GM12878 (cell line): ENCODE data around the gene VPS13C. TPM values are rescaled to one million over a fixed set of nuclear protein-coding genes. Genes with fewer than 3 reads are reported as not detected.

Experiments used
- ATAC-seq: fragments of 200-7000 bp; cut with Tn5 transposase; 3 replicates; pipeline ENCODE4 v1.9.1; 2020; ENCODE audit warnings: mild to moderate bottlenecking, moderate library complexity
- BruUV-seq: library from RNA; stranded (reverse); fragments of 400-500 nt; replicated peaks from 2 replicates; lab custom pipeline; 2021; lab: Mats Ljungman, UMichigan
- CTCF ChIA-PET: fragments of 300-600 bp; sonication (Branson Sonifier 250); formaldehyde crosslinking; extraction: SDS; loops from one replicate; lab custom pipeline; 2021; ENCODE audit warnings: inconsistent platforms; lab: Yijun Ruan, JAX
- POLR2A ChIA-PET: fragments of 350-600 bp; formaldehyde crosslinking; extraction: SDS; loops from one replicate; lab custom pipeline; 2021; ENCODE audit warnings: inconsistent platforms; lab: Charles Lee
- RAD21 ChIA-PET: fragments of 300-600 bp; sonication (Branson Sonifier 250); formaldehyde crosslinking; loops from one replicate; lab custom pipeline; 2023; ENCODE audit warnings: antibody characterized with exemption; ENCODE audit not compliant: unreplicated experiment; lab: Charles Lee
- SMC1A ChIA-PET: fragments of 300-600 bp; sonication (Branson Sonifier 250); formaldehyde crosslinking; loops from one replicate; lab custom pipeline; 2023; ENCODE audit not compliant: unreplicated experiment, uncharacterized antibody; lab: Charles Lee
- DNase-seq: peaks from one replicate; pipeline ENCODE4 v3.0.0-alpha.2; 2011; ENCODE audit warnings: low read depth, low spot score
- FAIRE-seq: peaks from 3 replicates; lab custom pipeline; 2011; peaks lifted over from hg19 to GRCh38; lab: Jason Lieb, UNC
- H2AFZ ChIP-seq: 2 replicates; pipeline ENCODE4 v1.6.0; 2011; ENCODE audit warnings: low read depth, low read length, control low read depth; ENCODE audit not compliant: control insufficient read depth
- H3K27ac ChIP-seq: 2 replicates; pipeline ENCODE4 v1.5.1; 2011; ENCODE audit warnings: control low read depth; ENCODE audit not compliant: control insufficient read depth, insufficient read depth
- H3K27me3 ChIP-seq, 2 experiments: replicated peaks in 1 of 2; 2 replicates each; pipeline versions ENCODE4 v1.6.0 to v1.6.1; 2011; ENCODE audit warnings: low read length in 1 of 2; ENCODE audit not compliant: control insufficient read depth in 2 of 2, insufficient read depth in 2 of 2
- H3K36me3 ChIP-seq, 2 experiments: 2 replicates each; pipeline ENCODE4 v1.5.1; 2011; ENCODE audit warnings: low read length in 1 of 2; ENCODE audit not compliant: control insufficient read depth in 2 of 2, insufficient read depth in 2 of 2
- H3K4me1 ChIP-seq: 2 replicates; pipeline ENCODE4 v1.6.1; 2011; ENCODE audit warnings: mild to moderate bottlenecking, low read length, moderate library complexity, mixed read lengths; ENCODE audit not compliant: control insufficient read depth, insufficient read depth
- H3K4me2 ChIP-seq: 2 replicates; pipeline ENCODE4 v1.6.0; 2011; ENCODE audit warnings: control low read depth; ENCODE audit not compliant: control insufficient read depth, insufficient read depth
- H3K4me3 ChIP-seq: fragments of 200-600 bp; sonication (generic); 2 replicates; pipeline ENCODE4 v1.5.1; 2016
- H3K79me2 ChIP-seq: 2 replicates; pipeline ENCODE4 v1.6.0; 2011; ENCODE audit warnings: low read length; ENCODE audit not compliant: control insufficient read depth, insufficient read depth
- H3K9ac ChIP-seq: 2 replicates; pipeline ENCODE4 v1.8.0; 2011; ENCODE audit warnings: low read length, control low read depth, mixed read lengths; ENCODE audit not compliant: control insufficient read depth, insufficient read depth
- H3K9me3 ChIP-seq: replicated peaks from 3 replicates; pipeline ENCODE4 v1.5.1; 2011; ENCODE audit warnings: mild to moderate bottlenecking, low read length; ENCODE audit not compliant: control insufficient read depth, insufficient read depth
- H4K20me1 ChIP-seq: 2 replicates; pipeline ENCODE4 v1.6.0; 2011; ENCODE audit not compliant: control insufficient read depth, insufficient read depth
- CBFB ChIP-seq: IDR thresholded peaks from 2 replicates; pipeline ENCODE4 v1.6.1; 2016; ENCODE audit warnings: antibody characterized with exemption, low read depth
- EZH2 ChIP-seq: IDR thresholded peaks from 2 replicates; pipeline ENCODE4 v1.6.1; 2012; ENCODE audit warnings: low read depth, mild to moderate bottlenecking, control low read depth, inconsistent platforms, low read length, borderline replicate concordance; ENCODE audit not compliant: control insufficient read depth
- MTA2 ChIP-seq: fragments of 450-650 bp; IDR thresholded peaks from 2 replicates; pipeline ENCODE4 v1.6.1; 2016; ENCODE audit warnings: low read depth, mild to moderate bottlenecking, moderate library complexity
- NBN ChIP-seq: fragments of 450-650 bp; IDR thresholded peaks from 2 replicates; pipeline ENCODE4 v1.6.1; 2016
- NFYA ChIP-seq: IDR thresholded peaks from 2 replicates; pipeline ENCODE4 v1.6.1; 2011; ENCODE audit warnings: low read depth, mild to moderate bottlenecking, low read length, improper control_type of control experiment, borderline replicate concordance
- PAX5 ChIP-seq: IDR thresholded peaks from 2 replicates; pipeline ENCODE4 v1.6.1; 2011; ENCODE audit warnings: low read depth, low read length, borderline replicate concordance
- RUNX3 ChIP-seq: IDR thresholded peaks from 2 replicates; pipeline ENCODE4 v1.6.1; 2012; ENCODE audit warnings: low read length, inconsistent platforms
- TBL1XR1 ChIP-seq: IDR thresholded peaks from 2 replicates; pipeline ENCODE4 v1.6.1; 2012; ENCODE audit warnings: low read depth, low read length, improper control_type of control experiment
- TCF7 ChIP-seq: IDR thresholded peaks from 2 replicates; pipeline ENCODE4 v1.6.1; 2014; ENCODE audit warnings: antibody characterized with exemption, borderline replicate concordance
- YBX1 ChIP-seq: fragments of 450-650 bp; IDR thresholded peaks from 2 replicates; pipeline ENCODE4 v1.6.1; 2016; ENCODE audit warnings: antibody characterized with exemption
- ZNF24 ChIP-seq: fragments of 450-650 bp; IDR thresholded peaks from 2 replicates; pipeline ENCODE4 v1.6.1; 2017; ENCODE audit warnings: antibody characterized with exemption, mild to moderate bottlenecking
- WGBS: methylation state at CpG from one replicate; pipeline ENCODE4 v1.1.6; 2016; ENCODE audit warnings: low lambda C conversion rate; ENCODE audit not compliant: insufficient replicate concordance, insufficient coverage; ENCODE audit errors: missing lambda C conversion rate; 5-methylcytosine and 5-hydroxymethylcytosine counted together
- in situ Hi-C: fragments of 300-500 bp; cut with MboI; formaldehyde crosslinking; loops from 9 replicates; pipeline ENCODE4 v1.14.3; 2018; ENCODE audit warnings: mixed read lengths
- intact Hi-C: fragments of 100-400 bp; cut with micrococcal nuclease; formaldehyde crosslinking; loops from one replicate; pipeline ENCODE4 v1.14.2; 2022; ENCODE audit not compliant: unreplicated experiment
- polyA plus RNA-seq, 11 experiments: library from polyadenylated mRNA; depleted of rRNA in 4 of 11; unstranded in 6 of 11; stranded (reverse) in 5 of 11; fragments of >200 nt; fragmentation: Nextera tagmentation in 4 of 11; fragmentation: Illumina TruSeq in 1 of 11; extraction: Ambion mirVana in 4 of 11; extraction: Trizol in 1 of 11; gene quantifications; 1 replicate in 1 of 11; 2 replicates in 10 of 11; pipeline versions ENCODE4 v1.2.1 to v1.2.3, GENCODE V29; 2011 to 2016; ENCODE audit warnings: inconsistent platforms in 2 of 11, missing spikeins in 2 of 11, low read depth in 1 of 11
- total RNA-seq, 4 experiments: library from RNA; depleted of rRNA in 3 of 4; stranded (reverse); fragments of >200 nt in 3 of 4; fragmentation: Illumina TruSeq in 1 of 4; extraction: Trizol in 1 of 4; gene quantifications; 2 replicates each; pipeline versions ENCODE4 v1.2.1 to v1.2.3, GENCODE V29; 2013 to 2021
- TF ChIP-seq, protein P1 (sequence below): fragments of 450-650 bp; IDR thresholded peaks from 2 replicates; pipeline ENCODE4 v1.6.1; 2017; ENCODE audit warnings: borderline replicate concordance
- TF ChIP-seq, protein P2 (sequence below): fragments of 450-650 bp; IDR thresholded peaks from 2 replicates; pipeline ENCODE4 v1.6.1; 2016; ENCODE audit warnings: mild to moderate bottlenecking, moderate library complexity, borderline replicate concordance
- TF ChIP-seq, protein P3 (sequence below): fragments of 450-650 bp; IDR thresholded peaks from 2 replicates; pipeline ENCODE4 v1.6.1; 2016; ENCODE audit warnings: mild to moderate bottlenecking
- TF ChIP-seq, protein P4 (sequence below): fragments of 450-650 bp; IDR thresholded peaks from 2 replicates; pipeline ENCODE4 v1.6.1; 2014; ENCODE audit warnings: mild to moderate bottlenecking

VPS13C gene
- total and polyA plus RNA-seq, 10 of the 15 experiments (the other 5 are each of a cell fraction or from before 2014, with no cell fraction given) = 9.3 to 53.1 (median 31.8) TPM

DNA sequence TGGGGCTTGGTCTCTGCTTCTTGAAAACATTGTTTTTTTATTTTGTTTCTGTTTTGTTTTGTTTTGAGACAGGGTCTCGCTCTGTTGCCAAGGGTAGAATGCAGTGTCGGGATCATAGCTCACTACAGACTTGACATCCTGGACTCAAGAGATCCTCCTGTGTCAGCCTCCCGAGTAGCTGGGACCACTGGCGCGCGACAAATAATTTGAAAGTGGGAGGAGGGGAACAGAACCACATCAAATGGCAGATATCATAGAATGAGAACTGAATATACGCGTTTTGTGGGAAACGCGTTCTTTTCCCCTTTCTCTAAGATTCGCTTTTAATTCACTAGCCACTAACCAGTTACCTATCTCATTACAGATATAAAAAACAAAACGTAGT, 641 bp upstream of the VPS13C start:
- Histone ChIP-seq H3K4me2 (peak overlapping the region; percentile 96), H2AFZ (peak overlapping the region; percentile 95), H3K27ac (no peak overlapping the region), H3K9ac (peak overlapping the region; percentile 94)
- no TSS peak for BruUV-seq
- intact Hi-C loops (no loop called here), in situ Hi-C loops (no loop called here)
- no peak for FAIRE-seq
- RAD21 ChIA-PET = interaction anchor here (1.1 to 2.4 kb wide), 5 partner anchors 12 to 227 kb away, joined by 3 to 14 read pairs (median 4); no protein-coding TSS in a partner anchor
- TF ChIP-seq TBL1XR1 (no peak), CBFB (peak; percentile 16; the same call in 1 of the 2 replicates), ZNF24 (no peak), MTA2 (peak; percentile 18; the same call in 1 of the 2 replicates), EZH2 (no peak), TCF7 (peak; percentile 71), PAX5 (0 out of 2 replicates have a peak, but pooled peaks have one; percentile 19), YBX1 (no peak), RUNX3 (0 out of 2 replicates have a peak, but pooled peaks have one; percentile 46), NBN (peak; percentile 15), NFYA (no peak)
- TF ChIP-seq, protein P1, sequence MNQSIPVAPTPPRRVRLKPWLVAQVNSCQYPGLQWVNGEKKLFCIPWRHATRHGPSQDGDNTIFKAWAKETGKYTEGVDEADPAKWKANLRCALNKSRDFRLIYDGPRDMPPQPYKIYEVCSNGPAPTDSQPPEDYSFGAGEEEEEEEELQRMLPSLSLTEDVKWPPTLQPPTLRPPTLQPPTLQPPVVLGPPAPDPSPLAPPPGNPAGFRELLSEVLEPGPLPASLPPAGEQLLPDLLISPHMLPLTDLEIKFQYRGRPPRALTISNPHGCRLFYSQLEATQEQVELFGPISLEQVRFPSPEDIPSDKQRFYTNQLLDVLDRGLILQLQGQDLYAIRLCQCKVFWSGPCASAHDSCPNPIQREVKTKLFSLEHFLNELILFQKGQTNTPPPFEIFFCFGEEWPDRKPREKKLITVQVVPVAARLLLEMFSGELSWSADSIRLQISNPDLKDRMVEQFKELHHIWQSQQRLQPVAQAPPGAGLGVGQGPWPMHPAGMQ = no peak
- TF ChIP-seq, protein P2, sequence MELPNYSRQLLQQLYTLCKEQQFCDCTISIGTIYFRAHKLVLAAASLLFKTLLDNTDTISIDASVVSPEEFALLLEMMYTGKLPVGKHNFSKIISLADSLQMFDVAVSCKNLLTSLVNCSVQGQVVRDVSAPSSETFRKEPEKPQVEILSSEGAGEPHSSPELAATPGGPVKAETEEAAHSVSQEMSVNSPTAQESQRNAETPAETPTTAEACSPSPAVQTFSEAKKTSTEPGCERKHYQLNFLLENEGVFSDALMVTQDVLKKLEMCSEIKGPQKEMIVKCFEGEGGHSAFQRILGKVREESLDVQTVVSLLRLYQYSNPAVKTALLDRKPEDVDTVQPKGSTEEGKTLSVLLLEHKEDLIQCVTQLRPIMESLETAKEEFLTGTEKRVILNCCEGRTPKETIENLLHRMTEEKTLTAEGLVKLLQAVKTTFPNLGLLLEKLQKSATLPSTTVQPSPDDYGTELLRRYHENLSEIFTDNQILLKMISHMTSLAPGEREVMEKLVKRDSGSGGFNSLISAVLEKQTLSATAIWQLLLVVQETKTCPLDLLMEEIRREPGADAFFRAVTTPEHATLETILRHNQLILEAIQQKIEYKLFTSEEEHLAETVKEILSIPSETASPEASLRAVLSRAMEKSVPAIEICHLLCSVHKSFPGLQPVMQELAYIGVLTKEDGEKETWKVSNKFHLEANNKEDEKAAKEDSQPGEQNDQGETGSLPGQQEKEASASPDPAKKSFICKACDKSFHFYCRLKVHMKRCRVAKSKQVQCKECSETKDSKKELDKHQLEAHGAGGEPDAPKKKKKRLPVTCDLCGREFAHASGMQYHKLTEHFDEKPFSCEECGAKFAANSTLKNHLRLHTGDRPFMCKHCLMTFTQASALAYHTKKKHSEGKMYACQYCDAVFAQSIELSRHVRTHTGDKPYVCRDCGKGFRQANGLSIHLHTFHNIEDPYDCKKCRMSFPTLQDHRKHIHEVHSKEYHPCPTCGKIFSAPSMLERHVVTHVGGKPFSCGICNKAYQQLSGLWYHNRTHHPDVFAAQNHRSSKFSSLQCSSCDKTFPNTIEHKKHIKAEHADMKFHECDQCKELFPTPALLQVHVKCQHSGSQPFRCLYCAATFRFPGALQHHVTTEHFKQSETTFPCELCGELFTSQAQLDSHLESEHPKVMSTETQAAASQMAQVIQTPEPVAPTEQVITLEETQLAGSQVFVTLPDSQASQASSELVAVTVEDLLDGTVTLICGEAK = 0 out of 2 replicates have a peak, but pooled peaks have one; percentile 24
- TF ChIP-seq, protein P3, sequence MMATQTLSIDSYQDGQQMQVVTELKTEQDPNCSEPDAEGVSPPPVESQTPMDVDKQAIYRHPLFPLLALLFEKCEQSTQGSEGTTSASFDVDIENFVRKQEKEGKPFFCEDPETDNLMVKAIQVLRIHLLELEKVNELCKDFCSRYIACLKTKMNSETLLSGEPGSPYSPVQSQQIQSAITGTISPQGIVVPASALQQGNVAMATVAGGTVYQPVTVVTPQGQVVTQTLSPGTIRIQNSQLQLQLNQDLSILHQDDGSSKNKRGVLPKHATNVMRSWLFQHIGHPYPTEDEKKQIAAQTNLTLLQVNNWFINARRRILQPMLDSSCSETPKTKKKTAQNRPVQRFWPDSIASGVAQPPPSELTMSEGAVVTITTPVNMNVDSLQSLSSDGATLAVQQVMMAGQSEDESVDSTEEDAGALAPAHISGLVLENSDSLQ = no peak
- TF ChIP-seq, protein P4, sequence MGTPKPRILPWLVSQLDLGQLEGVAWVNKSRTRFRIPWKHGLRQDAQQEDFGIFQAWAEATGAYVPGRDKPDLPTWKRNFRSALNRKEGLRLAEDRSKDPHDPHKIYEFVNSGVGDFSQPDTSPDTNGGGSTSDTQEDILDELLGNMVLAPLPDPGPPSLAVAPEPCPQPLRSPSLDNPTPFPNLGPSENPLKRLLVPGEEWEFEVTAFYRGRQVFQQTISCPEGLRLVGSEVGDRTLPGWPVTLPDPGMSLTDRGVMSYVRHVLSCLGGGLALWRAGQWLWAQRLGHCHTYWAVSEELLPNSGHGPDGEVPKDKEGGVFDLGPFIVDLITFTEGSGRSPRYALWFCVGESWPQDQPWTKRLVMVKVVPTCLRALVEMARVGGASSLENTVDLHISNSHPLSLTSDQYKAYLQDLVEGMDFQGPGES = no peak
- TF ChIP-seq, all 136 proteins: peak for 7
- H4K20me1 ChIP-seq = no peaks in the 10 kb centered on the region
- no peak for DNase-seq
- H3K27me3 ChIP-seq = peaks cover 0 to 4% of the 10 kb centered on the region in 2 experiments; a peak in 2 of 4 replicates
- peaks cover 31% of the 10 kb centered on the region for H3K79me2 ChIP-seq
- H3K4me1 ChIP-seq = no peaks in the 10 kb centered on the region
- ChIA-PET CTCF (interaction anchor here (0.7 to 3.0 kb wide), 16 partner anchors 10 to 1494 kb away, joined by 3 to 13 read pairs (median 4); no protein-coding TSS in a partner anchor), SMC1A (interaction anchor here (0.7 to 3.2 kb wide), 8 partner anchors 8 to 96 kb away, joined by 3 to 20 read pairs (median 4); no protein-coding TSS in a partner anchor), POLR2A (interaction anchor here (0.5 to 2.3 kb wide), 7 partner anchors 10 to 1344 kb away, joined by 3 to 7 read pairs (median 6); no protein-coding TSS in a partner anchor)
- peak overlapping the region; percentile 71 for H3K4me3 ChIP-seq
- 2% methylated on average over 12 of the region's 12 CpGs for WGBS
- H3K36me3 ChIP-seq = no peaks in the 10 kb centered on the region
- no peaks in the 10 kb centered on the region for H3K9me3 ChIP-seq
- no peak for ATAC-seq
